Adrenal gland (tissue), 5 donors: ENCODE measurements around the gene SNX24.

Experiments used
- CTCF ChIP-seq, 6 experiments: fragments of 450-650 bp in 4 of 6; fragments of 200-600 bp in 2 of 6; sonication (generic) in 1 of 6; IDR thresholded peaks; 1 replicate in 5 of 6; 2 replicates in 1 of 6; pipeline versions ENCODE4 v1.5.1 to v1.8.0; 2016 to 2021; ENCODE audit warnings: antibody characterized with exemption in 6 of 6, mild to moderate bottlenecking in 2 of 6, moderate library complexity in 1 of 6
- POLR2A ChIP-seq, 2 donors: fragments of 450-650 bp; IDR thresholded peaks; one replicate each; pipeline ENCODE4 v1.6.1; 2017; ENCODE audit warnings: antibody characterized with exemption in 2 of 2, mild to moderate bottlenecking in 2 of 2, moderate library complexity in 1 of 2
- donor health status: DM: no; HTN: no; CAD: no.

- TF ChIP-seq CTCF (IDR thresholded peaks at IDR 0.05) (no peak), POLR2A (IDR thresholded peaks at IDR 0.05) (no peak)
These were observed 55.9 kb downstream of the SNX24 start for GRCh38 chr5:122901346-122901745.
